GM19023 (cell line): Measurements from ENCODE around the gene CLEC4G.

Experiments
- ATAC-seq: cut with Tn5 transposase; IDR thresholded peaks from one replicate; pipeline ENCODE4 v1.9.1; 2021; ENCODE audit warnings: mild to moderate bottlenecking, moderate library complexity; ENCODE audit not compliant: unreplicated experiment

CLEC4G gene

GRCh38 chr19:7729831-7730285, 2.1 kb downstream of the CLEC4G start:
- ATAC-seq, result no peak

- ATAC-seq, result no peak
Observed at GRCh38 chr19:7729211-7729610, 2.7 kb downstream of the CLEC4G start.

- no peak for ATAC-seq
Observed at GRCh38 chr19:7725791-7726190, 6.1 kb downstream of the CLEC4G start.

GRCh38 chr19:7722231-7722651, 9.7 kb downstream of the CLEC4G start:
- peak; percentile 67 for ATAC-seq

- ATAC-seq, result no peak
Observed at GRCh38 chr19:7720351-7720750, 11.6 kb downstream of the CLEC4G start.

- no peak for ATAC-seq
Observed at GRCh38 chr19:7718668-7719067, 13.2 kb downstream of the CLEC4G start.

- ATAC-seq, result no peak
Observed at GRCh38 chr19:7716762-7717161, 15.1 kb downstream of the CLEC4G start.

- ATAC-seq, result no peak
Observed at GRCh38 chr19:7715671-7716070, 16.2 kb downstream of the CLEC4G start.

GRCh38 chr19:7710616-7711015, 21.3 kb downstream of the CLEC4G start:
- ATAC-seq, result no peak

- ATAC-seq, result no peak
Observed at GRCh38 chr19:7709932-7710460, 21.9 kb downstream of the CLEC4G start.

GRCh38 chr19:7706955-7707456, 24.9 kb downstream of the CLEC4G start:
- ATAC-seq, result no peak

- no peak for ATAC-seq
Observed at GRCh38 chr19:7706188-7706954, 25.5 kb downstream of the CLEC4G start.

GRCh38 chr19:7705387-7706187, 26.3 kb downstream of the CLEC4G start:
- no peak for ATAC-seq

- no peak for ATAC-seq
Observed at GRCh38 chr19:7704280-7705060, 27.4 kb downstream of the CLEC4G start.

- no peak for ATAC-seq
Observed at GRCh38 chr19:7703332-7703731, 28.6 kb downstream of the CLEC4G start.

- ATAC-seq, result no peak
Observed at GRCh38 chr19:7701654-7702457, 30.1 kb downstream of the CLEC4G start, which contains the start of gene FCER2. Gene FCER2 (minus strand): TSS chr19:7702131. CDS start chr19:7699760, 2,371 bp downstream.

GRCh38 chr19:7701049-7701653, 30.8 kb downstream of the CLEC4G start:
- no peak for ATAC-seq

- no peak for ATAC-seq
Observed at GRCh38 chr19:7699417-7700401, 32.2 kb downstream of the CLEC4G start.
